Activated CD8-positive, alpha-beta T cell treated with anti-CD3 and anti-CD28 coated beads, Interleukin-2, amount 10 ng/mL, durations not matched to agents 7 days and 5 days (primary cell): Measurements from ENCODE around the gene CITED4. TPM values are rescaled to one million over a fixed set of nuclear protein-coding genes. Genes with fewer than 3 reads are reported as not detected.

Experiments
- ATAC-seq: fragments of 150-1000 bp; cut with Tn5 transposase; one replicate; pipeline ENCODE4 v1.10.0; 2021; ENCODE audit warnings: moderate library complexity
- CTCF ChIA-PET: fragments of 350-600 bp; sonication (Branson Sonifier 250); formaldehyde crosslinking; loops from one replicate; lab custom pipeline; 2021; ENCODE audit warnings: antibody characterized with exemption; lab: Charles Lee
- POLR2A ChIA-PET: fragments of 350-600 bp; sonication (Branson Sonifier 250); formaldehyde crosslinking; loops from one replicate; lab custom pipeline; 2021; ENCODE audit warnings: antibody characterized with exemption; lab: Charles Lee
- DNase-seq: peaks from one replicate; pipeline ENCODE4 v3.0.0-alpha.2; 2020
- H3K27ac Mint-ChIP-seq: one replicate; pipeline ENCODE4 v1.8.0; 2021; ENCODE audit warnings: mild to moderate bottlenecking, mixed read lengths
- H3K27me3 Mint-ChIP-seq: one replicate; pipeline ENCODE4 v1.8.0; 2021; ENCODE audit warnings: low read depth, mixed read lengths
- H3K36me3 Mint-ChIP-seq: one replicate; pipeline ENCODE4 v1.8.0; 2021; ENCODE audit warnings: low read depth, mixed read lengths
- H3K4me1 Mint-ChIP-seq: one replicate; pipeline ENCODE4 v1.8.0; 2021; ENCODE audit warnings: low read depth, mixed read lengths
- H3K4me3 Mint-ChIP-seq: one replicate; pipeline ENCODE4 v1.8.0; 2021; ENCODE audit warnings: mild to moderate bottlenecking, mixed read lengths
- H3K9me3 Mint-ChIP-seq: one replicate; pipeline ENCODE4 v1.8.0; 2022; ENCODE audit warnings: mixed read lengths; ENCODE audit not compliant: insufficient read depth
- total RNA-seq, 2 experiments: library from RNA; stranded (reverse); gene quantifications; one replicate each; pipeline ENCODE4 v1.2.3, GENCODE V29; 2021

Gene CITED4
- total RNA-seq, 2 experiments from 2014 or later = 9.1 to 10.0 TPM

DNA sequence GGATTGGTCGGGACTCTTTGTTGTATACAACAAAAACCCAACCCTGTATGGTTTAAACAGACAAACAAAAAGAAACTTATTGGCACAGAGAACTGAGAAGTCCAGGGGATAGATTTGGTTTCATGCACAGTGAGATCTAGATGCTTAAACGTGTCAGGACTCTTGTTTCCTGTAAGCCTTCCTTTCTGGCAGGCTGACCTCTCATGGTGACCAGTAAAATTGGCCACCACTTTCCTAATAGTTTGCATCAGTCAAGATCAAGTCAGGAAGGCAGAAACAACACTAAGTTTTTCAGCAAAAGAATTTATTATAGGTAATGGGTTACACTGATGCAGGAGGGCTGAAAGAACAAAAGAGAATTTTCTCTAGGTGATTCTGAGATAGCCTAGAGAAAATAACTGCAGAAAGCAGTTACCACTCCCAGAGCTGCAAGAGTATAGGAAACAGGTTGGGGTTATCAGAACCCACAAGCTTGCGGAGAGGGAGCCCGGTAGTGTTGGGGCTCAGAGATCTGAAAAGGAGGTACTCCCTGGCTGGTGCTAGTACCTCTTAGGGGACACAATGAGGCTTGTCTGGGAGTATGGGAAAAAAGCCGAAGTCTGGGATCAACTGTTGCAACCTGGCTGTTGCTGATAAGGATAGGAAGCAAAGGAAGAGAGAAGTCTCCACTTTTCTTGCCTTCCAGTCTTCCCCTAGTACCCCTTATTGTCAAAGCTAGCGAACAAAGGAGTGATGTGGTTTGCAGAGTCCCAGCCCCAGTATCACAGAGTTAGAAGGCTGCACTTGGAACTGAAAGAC lies 21.4 kb downstream of the CITED4 start:
- Mint-ChIP-seq H3K9me3 (no peaks in the 10 kb centered on the region), H3K27me3 (peaks cover 2% of the 10 kb centered on the region), H3K36me3 (peaks cover 8% of the 10 kb centered on the region), H3K4me3 (peak overlapping the region; percentile 50), H3K4me1 (peaks cover 39% of the 10 kb centered on the region), H3K27ac (peak overlapping the region; percentile 91)
- DNase-seq (peak; percentile 83), ATAC-seq (peak; percentile 90)
- CTCF ChIA-PET = interaction anchor here (1.0 to 2.7 kb wide), 9 partner anchors 9 to 108 kb away, joined by 3 to 25 read pairs (median 4); no protein-coding TSS in a partner anchor
- POLR2A ChIA-PET = interaction anchor here (0.8 to 1.6 kb wide), 3 partner anchors 19 to 45 kb away, joined by 3 to 8 read pairs (median 3); partner anchors contain the start of gene CITED4

DNA sequence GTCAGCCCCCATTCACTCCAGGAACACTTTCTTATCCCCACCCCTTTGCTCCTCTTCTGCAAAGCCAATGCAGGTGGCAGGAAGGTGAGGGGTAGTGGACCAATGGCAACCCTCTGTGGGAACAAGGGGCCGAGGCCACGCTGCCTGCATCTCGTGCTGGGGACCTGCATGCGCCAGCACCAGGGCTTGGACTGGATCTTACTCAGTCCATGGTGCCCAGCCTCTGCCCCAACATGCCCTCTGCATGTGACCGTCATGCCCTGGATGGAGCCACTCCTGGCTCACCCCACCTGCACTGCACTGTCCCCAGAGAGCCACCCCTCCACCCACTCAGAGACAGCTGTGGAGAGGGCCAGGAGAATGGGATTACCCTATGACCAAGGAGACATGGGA lies 22.2 kb downstream of the CITED4 start:
- ChIA-PET CTCF (no interaction called here), POLR2A (no interaction called here)
- Mint-ChIP-seq H3K4me1 (peaks cover 31% of the 10 kb centered on the region), H3K9me3 (no peaks in the 10 kb centered on the region), H3K27ac (peak overlapping the region; percentile 91), H3K27me3 (peaks cover 2% of the 10 kb centered on the region), H3K4me3 (no peak overlapping the region), H3K36me3 (peaks cover 8% of the 10 kb centered on the region)
- no peak for ATAC-seq
- no peak for DNase-seq

DNA sequence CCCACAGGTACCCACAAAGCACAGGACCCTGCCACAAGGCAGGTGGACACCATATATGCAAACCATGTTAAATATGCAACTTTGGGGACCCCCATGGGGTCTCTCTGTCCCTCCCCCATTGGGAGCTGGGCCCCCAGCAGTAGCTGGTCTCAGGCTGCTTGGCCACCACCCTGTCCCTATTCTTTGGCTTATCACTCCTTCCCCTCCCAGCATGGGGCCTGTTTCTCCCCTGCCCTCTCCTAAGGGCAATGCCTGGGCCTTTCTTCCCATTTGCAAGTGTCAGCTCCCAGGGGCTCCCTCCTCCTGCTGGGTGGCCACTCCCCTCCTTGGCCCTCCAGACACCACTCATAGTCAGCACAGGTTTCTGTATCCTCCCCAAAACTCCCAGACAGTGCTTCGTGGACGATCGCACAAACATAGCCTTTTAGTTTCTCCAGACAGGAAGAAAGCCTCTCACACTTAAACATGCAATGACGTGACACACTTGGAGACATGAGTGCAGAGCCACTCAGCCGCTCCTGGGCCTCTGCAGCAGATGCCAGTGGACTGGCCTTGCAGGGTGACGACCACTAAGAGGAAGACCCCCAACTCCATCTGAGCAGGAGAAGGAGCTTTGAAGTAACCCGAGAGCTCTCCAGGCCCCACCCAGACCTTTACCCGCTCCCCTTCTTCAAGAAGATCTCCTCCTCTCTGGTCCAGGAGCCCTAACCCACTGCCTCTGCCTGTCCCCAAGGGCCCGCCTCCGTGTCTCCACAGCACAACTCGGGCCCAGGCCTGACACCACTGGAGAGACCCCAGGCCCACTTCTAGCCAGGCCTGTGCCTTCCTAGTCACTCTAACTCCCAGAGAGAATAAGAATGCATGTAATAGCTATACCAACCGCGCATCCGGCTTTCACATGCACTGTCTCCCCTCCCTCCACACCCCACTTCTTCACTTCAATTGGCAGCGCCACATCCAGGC lies 22.9 kb downstream of the CITED4 start:
- Mint-ChIP-seq H3K4me3 (no peak overlapping the region), H3K9me3 (no peaks in the 10 kb centered on the region), H3K27me3 (peaks cover 2% of the 10 kb centered on the region), H3K27ac (peak overlapping the region; percentile 91), H3K4me1 (peaks cover 28% of the 10 kb centered on the region), H3K36me3 (peaks cover 8% of the 10 kb centered on the region)
- DNase-seq = no peak
- ATAC-seq = no peak
- CTCF ChIA-PET = no interaction called here
- POLR2A ChIA-PET = no interaction called here

DNA sequence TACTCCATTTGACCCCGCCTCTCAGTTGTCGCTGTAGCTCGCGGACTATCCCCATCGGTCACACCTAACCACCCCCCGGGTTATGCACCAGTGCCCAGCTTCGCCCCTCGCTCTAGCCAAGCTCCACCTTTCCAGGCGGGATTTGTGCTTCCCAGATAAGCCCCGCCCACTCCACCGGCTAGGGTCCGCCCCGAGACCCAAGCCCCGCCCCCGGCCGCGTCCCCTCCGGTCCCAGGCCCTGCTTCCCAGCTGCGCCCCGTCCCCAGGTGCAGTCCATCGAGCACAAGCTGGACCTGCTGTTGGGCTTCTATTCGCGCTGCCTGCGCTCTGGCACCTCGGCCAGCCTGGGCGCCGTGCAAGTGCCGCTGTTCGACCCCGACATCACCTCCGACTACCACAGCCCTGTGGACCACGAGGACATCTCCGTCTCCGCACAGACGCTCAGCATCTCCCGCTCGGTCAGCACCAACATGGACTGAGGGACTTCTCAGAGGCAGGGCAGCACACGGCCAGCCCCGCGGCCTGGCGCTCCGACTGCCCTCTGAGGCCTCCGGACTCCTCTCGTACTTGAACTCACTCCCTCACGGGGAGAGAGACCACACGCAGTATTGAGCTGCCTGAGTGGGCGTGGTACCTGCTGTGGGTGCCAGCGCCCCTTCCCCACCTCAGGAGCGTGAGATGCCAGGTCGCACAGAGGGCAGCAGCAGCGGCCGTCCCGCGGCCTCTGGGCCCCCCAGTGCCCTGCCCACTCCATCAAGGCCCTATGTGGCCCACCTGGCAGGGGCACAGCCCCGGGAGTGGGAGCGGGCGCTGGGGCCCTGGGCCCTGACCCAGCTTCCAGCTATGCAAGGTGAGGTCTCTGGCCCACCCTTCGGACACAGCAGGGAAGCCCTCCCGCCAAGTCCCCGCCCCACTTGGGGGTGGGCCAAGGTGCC lies 23.9 kb downstream of the CITED4 start:
- no peak overlapping the region for H3K4me3 Mint-ChIP-seq
- ChIA-PET POLR2A (no interaction called here), CTCF (no interaction called here)
- H3K27ac Mint-ChIP-seq = no peak overlapping the region
- H3K27me3 Mint-ChIP-seq = peaks cover 2% of the 10 kb centered on the region
- H3K4me1 Mint-ChIP-seq = peaks cover 28% of the 10 kb centered on the region
- H3K9me3 Mint-ChIP-seq = no peaks in the 10 kb centered on the region
- DNase-seq = no peak
- ATAC-seq = no peak
- H3K36me3 Mint-ChIP-seq = peaks cover 6% of the 10 kb centered on the region

DNA sequence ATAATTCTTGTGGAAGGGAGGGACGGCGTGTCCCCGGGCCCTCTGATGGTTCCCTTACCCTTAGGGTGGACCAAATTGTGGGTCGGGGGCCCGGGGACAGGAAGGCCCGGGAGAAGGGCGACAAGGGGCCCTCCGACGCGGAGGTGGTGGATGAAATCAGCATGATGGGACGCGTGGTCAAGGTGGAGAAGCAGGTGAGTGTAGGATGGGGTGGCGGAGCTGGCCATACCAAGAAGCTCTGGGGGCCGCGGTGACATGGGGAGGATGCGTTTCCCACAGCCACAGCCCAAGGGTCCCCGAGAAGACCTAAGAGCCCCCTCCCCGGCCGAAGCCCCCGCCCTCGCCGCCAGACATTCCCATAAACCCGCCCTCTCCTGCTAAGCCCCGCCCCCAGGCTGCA lies 24.6 kb downstream of the CITED4 start:
- ATAC-seq (no peak), DNase-seq (no peak)
- Mint-ChIP-seq H3K9me3 (no peaks in the 10 kb centered on the region), H3K27me3 (peaks cover 2% of the 10 kb centered on the region), H3K4me1 (peaks cover 28% of the 10 kb centered on the region), H3K27ac (no peak overlapping the region), H3K4me3 (no peak overlapping the region), H3K36me3 (peaks cover 4% of the 10 kb centered on the region)
- ChIA-PET POLR2A (no interaction called here), CTCF (interaction anchor here (1.1 kb wide), 1 partner anchor 115 kb away, joined by 4 read pairs; no protein-coding TSS in a partner anchor)

DNA sequence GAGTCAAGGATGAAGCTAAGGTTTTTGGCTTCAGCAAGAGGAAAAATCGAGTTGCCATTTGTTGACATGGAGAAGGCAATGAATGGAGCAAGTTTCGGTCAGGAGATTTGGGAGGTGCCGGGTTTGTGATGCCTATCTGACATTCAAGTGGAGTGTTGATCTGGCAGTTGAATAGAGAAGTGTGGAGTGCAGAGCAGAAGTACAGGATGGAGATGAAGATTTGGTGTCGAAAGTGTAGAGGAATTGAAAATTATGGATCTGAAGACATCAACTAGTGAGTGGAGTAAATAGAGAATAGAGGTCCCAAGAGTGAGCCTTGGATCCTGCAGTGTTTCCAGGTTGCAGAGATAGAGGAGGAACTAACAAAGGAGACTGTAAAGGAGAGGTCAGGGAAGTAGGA lies 25.9 kb downstream of the CITED4 start:
- CTCF ChIA-PET = interaction anchor here (1.1 to 1.5 kb wide), 2 partner anchors 14 to 116 kb away, joined by 4 read pairs; no protein-coding TSS in a partner anchor
- H3K4me3 Mint-ChIP-seq = no peak overlapping the region
- POLR2A ChIA-PET = no interaction called here
- H3K4me1 Mint-ChIP-seq = peaks cover 23% of the 10 kb centered on the region
- no peaks in the 10 kb centered on the region for H3K9me3 Mint-ChIP-seq
- no peak overlapping the region for H3K27ac Mint-ChIP-seq
- peaks cover 2% of the 10 kb centered on the region for H3K27me3 Mint-ChIP-seq
- ATAC-seq (no peak), DNase-seq (no peak)
- H3K36me3 Mint-ChIP-seq = no peaks in the 10 kb centered on the region

DNA sequence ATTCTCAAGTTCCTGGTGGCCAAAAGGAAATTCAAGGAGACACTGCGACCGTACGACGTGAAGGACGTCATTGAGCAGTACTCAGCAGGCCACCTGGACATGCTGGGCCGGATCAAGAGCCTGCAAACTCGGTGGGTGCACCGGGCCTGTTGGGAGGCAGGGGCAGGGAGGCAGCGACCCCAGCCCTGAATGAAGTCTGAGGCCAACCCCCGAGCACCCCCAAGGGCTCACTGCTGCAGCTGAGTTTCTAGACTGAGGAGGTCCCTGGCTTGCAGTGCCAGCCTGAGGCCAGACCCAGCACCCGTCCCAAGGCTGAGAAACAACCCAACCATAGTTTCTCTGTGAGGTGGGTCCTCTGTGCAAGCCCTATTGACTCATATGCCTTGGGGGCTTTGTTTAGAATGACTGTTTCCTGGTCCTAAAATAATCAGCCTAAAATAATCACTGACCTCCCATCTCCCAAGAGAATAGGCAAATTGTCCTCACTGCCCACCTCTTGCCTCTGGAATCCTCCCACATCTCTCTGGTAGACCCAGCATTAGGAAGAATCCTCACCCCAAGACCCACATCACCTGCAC lies 27.1 kb downstream of the CITED4 start:
- H3K9me3 Mint-ChIP-seq = no peaks in the 10 kb centered on the region
- ATAC-seq (no peak), DNase-seq (no peak)
- peaks cover 11% of the 10 kb centered on the region for H3K4me1 Mint-ChIP-seq
- POLR2A ChIA-PET = no interaction called here
- CTCF ChIA-PET = interaction anchor here (0.6 kb wide), 1 partner anchor 60 kb away, joined by 3 read pairs; no protein-coding TSS in a partner anchor
- peaks cover 2% of the 10 kb centered on the region for H3K27me3 Mint-ChIP-seq
- H3K4me3 Mint-ChIP-seq = no peak overlapping the region
- no peaks in the 10 kb centered on the region for H3K36me3 Mint-ChIP-seq
- no peak overlapping the region for H3K27ac Mint-ChIP-seq

DNA sequence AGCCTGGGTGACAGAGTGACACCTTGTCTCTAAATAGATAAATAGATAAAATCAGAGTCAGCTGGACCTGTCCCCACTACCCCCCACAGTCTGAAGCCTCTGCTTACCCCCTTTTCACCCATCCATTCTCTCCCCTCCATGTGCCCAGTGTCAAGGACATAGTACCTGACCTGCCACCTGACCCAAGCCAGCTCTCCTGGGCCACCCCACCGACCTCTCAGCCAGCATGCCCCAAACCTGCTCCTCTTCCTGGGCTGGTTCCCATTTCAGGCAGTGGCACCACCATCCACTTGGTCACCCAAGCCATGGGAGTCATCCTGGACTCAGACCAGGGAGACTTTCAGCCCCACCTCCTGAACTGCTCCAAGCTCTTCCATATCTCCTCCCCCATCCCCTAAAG lies 28.2 kb downstream of the CITED4 start:
- DNase-seq = no peak
- H3K36me3 Mint-ChIP-seq = no peaks in the 10 kb centered on the region
- ChIA-PET CTCF (interaction anchor here (2.2 kb wide), 1 partner anchor 59 kb away, joined by 7 read pairs; no protein-coding TSS in a partner anchor), POLR2A (no interaction called here)
- peaks cover under 1% of the 10 kb centered on the region for H3K4me1 Mint-ChIP-seq
- H3K4me3 Mint-ChIP-seq = no peak overlapping the region
- ATAC-seq = no peak
- peaks cover 2% of the 10 kb centered on the region for H3K27me3 Mint-ChIP-seq
- no peaks in the 10 kb centered on the region for H3K9me3 Mint-ChIP-seq
- peak overlapping the region; percentile 36 for H3K27ac Mint-ChIP-seq

DNA sequence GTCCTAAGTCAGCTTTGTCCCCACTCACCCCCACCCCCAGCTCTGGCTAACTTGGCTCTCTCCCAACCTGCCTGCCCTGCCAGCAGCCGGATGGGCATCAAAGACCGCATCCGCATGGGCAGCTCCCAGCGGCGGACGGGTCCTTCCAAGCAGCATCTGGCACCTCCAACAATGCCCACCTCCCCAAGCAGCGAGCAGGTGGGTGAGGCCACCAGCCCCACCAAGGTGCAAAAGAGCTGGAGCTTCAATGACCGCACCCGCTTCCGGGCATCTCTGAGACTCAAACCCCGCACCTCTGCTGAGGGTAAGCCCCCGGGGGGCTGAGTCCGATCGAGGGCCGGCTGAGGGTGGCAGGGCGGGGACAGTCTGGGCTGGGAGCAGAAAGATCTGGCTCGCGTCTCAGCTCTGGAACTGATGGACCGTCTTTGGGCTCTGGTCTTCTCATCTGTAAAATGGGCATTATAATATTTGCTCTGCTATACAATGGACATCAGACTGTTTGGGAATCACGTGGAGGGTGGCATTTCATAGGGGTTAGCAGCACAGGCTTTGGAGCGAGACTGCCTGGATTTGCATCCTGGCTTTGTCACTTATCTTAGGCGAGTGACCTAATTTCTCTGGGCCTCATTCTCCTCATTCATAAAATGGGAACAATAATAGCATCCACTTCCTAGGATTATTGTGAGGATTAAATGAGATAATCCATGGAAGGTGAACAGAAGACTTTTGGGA lies 31.0 kb downstream of the CITED4 start:
- POLR2A ChIA-PET = no interaction called here
- H3K36me3 Mint-ChIP-seq = no peaks in the 10 kb centered on the region
- H3K27ac Mint-ChIP-seq = no peak overlapping the region
- DNase-seq (no peak), ATAC-seq (no peak)
- H3K27me3 Mint-ChIP-seq = no peaks in the 10 kb centered on the region
- H3K4me3 Mint-ChIP-seq = no peak overlapping the region
- no peaks in the 10 kb centered on the region for H3K9me3 Mint-ChIP-seq
- CTCF ChIA-PET = interaction anchor here (1.1 to 1.3 kb wide), 2 partner anchors 56 to 57 kb away, joined by 4 read pairs; no protein-coding TSS in a partner anchor
- H3K4me1 Mint-ChIP-seq = peaks cover 15% of the 10 kb centered on the region

DNA sequence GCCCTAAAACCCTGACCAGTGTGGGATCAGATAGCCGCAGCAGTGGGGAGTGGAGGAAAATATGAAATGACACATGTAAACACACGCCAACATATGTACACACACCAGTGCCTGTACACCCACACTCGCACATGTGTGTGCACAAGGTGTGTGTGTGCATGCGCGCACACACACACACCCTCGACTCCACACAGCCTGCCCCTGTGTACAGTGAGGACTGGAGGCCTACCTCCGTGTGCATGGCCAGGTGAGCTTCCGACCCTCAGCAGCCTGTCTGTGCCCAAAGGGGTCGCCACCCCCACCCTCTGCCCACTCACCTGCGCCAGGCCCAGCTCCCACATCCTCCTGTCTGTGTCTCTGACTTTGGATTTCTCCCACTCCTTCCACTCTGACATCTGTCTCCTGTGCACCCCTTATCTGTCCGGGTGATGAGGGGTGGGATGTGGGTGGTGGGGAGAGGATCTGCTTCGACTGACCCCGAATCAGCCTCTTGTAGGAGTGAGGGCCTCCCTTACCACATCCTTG lies 31.7 kb downstream of the CITED4 start:
- POLR2A ChIA-PET = no interaction called here
- Mint-ChIP-seq H3K27me3 (no peaks in the 10 kb centered on the region), H3K9me3 (no peaks in the 10 kb centered on the region), H3K27ac (no peak overlapping the region), H3K36me3 (no peaks in the 10 kb centered on the region), H3K4me3 (no peak overlapping the region), H3K4me1 (peaks cover 22% of the 10 kb centered on the region)
- no peak for DNase-seq
- CTCF ChIA-PET = interaction anchor here (1.3 kb wide), 1 partner anchor 57 kb away, joined by 4 read pairs; no protein-coding TSS in a partner anchor
- ATAC-seq = no peak
